ENCODE data around the gene EIF4G3. TPM values are rescaled to one million over a fixed set of nuclear protein-coding genes. Genes with fewer than 3 reads are reported as not detected.

The EIF4G3 gene
- total RNA-seq, 1 donor from 2014 or later, result 81.3 TPM

- ATAC-seq (ENCODE audit: low read depth) (no peak), DNase-seq (no peak)
- no peaks in the 10 kb centered on the region for H3K27me3 Mint-ChIP-seq
- H3K27ac Mint-ChIP-seq, result no peak overlapping the region
- intact Hi-C loops (cut with micrococcal nuclease), result no loop called here
- no peaks in the 10 kb centered on the region for H3K9me3 Mint-ChIP-seq
- H3K4me1 Mint-ChIP-seq, result peaks cover 10% of the 10 kb centered on the region
- ChIA-PET POLR2A (no interaction called here), CTCF (no interaction called here)
- peaks cover 38% of the 10 kb centered on the region for H3K36me3 Mint-ChIP-seq (ENCODE audit: low read depth)
- TF ChIP-seq CTCF (IDR thresholded peaks at IDR 0.05), result no peak
- no peak overlapping the region for H3K4me3 Mint-ChIP-seq
These were observed 179.0 kb downstream of the EIF4G3 start for GRCh38 chr1:20997602-20998224.

DNA sequence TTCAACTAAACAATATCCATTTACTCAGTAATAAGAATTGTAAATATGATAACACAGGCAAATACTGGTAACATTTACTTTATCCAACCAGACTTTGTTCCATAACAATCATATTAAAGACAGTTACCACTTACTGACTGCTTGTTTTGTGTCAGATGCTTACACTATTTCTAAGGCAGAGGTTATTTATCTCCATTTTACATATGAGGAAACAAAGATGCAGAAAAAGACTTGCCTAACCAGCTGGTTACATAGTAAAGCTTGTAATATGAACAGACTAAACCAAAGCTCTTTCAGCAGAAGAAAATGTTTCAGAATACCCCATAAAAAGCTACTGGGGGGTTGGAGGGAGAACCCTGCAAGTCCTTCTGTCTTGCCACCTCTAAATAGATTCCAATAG is 180.1 kb downstream of the EIF4G3 start:
- CTCF ChIA-PET, result no interaction called here

GRCh38 chr1:20993716-20994575 is 182.8 kb downstream of the EIF4G3 start:
- H3K27me3 Mint-ChIP-seq, result no peaks in the 10 kb centered on the region
- ChIA-PET CTCF (interaction anchor here (2.6 kb wide), 1 partner anchor 201 kb away, joined by 8 read pairs; no protein-coding TSS in a partner anchor), POLR2A (no interaction called here)
- TF ChIP-seq CTCF (IDR thresholded peaks at IDR 0.05), result no peak
- ATAC-seq (ENCODE audit: low read depth), result no peak
- H3K36me3 Mint-ChIP-seq (ENCODE audit: low read depth), result peaks cover 20% of the 10 kb centered on the region
- intact Hi-C loops (cut with micrococcal nuclease), result no loop called here
- no peak overlapping the region for H3K27ac Mint-ChIP-seq
- no peak overlapping the region for H3K4me3 Mint-ChIP-seq
- H3K9me3 Mint-ChIP-seq, result no peaks in the 10 kb centered on the region
- no peak for DNase-seq
- H3K4me1 Mint-ChIP-seq, result peaks cover 20% of the 10 kb centered on the region

More for the DNA sequence above, 180.1 kb downstream of the EIF4G3 start:
- no peak for DNase-seq
- no peak for TF ChIP-seq CTCF (IDR thresholded peaks at IDR 0.05)
- H3K27ac Mint-ChIP-seq, result no peak overlapping the region
- H3K36me3 Mint-ChIP-seq (ENCODE audit: low read depth), result peaks cover 27% of the 10 kb centered on the region
- H3K4me1 Mint-ChIP-seq, result peaks cover 20% of the 10 kb centered on the region
- no peak for ATAC-seq (ENCODE audit: low read depth)
- H3K27me3 Mint-ChIP-seq, result no peaks in the 10 kb centered on the region
- H3K4me3 Mint-ChIP-seq, result no peak overlapping the region
- intact Hi-C loops (cut with micrococcal nuclease), result no loop called here
- H3K9me3 Mint-ChIP-seq, result no peaks in the 10 kb centered on the region
- POLR2A ChIA-PET, result no interaction called here

DNA sequence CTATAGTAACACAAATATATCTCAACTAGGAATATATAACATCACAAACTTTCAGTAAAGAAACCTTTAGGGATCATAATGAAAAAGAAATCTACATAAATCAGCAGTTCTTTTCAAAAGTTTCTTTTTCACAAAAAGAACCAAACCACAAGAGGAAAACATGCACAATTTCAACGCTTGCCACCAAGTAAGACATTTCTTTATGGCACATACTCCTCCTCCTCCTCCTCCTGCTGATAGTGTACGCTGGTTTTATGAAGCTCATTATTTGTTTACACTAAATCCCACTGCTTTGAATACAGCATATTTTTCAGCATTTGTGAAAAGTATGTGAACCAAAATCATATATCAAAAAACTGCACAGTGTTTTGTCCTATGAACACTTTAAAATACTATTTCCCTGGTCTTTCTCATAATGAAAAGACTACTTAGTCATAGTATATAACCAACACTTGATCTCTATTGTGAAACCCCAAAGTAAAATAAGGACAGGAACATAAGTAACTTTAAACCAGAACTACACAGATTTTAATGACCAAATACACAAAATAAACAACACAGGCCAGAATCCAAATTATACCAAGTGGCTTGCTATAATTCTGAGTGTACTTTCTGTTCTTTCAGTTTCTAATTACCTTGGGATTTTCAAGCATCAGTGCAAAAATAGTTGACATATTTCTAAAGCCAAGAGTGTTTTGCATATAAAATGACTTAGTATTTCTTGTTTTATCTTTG is 184.2 kb downstream of the EIF4G3 start:
- H3K36me3 Mint-ChIP-seq (ENCODE audit: low read depth), result peaks cover 19% of the 10 kb centered on the region
- no peaks in the 10 kb centered on the region for H3K9me3 Mint-ChIP-seq
- peak overlapping the region; percentile 30 for H3K27ac Mint-ChIP-seq
- no peak for TF ChIP-seq CTCF (IDR thresholded peaks at IDR 0.05)
- ChIA-PET CTCF (interaction anchor here (0.6 to 2.6 kb wide), 3 partner anchors 26 to 221 kb away, joined by 3 to 8 read pairs (median 5); no protein-coding TSS in a partner anchor), POLR2A (no interaction called here)
- H3K27me3 Mint-ChIP-seq, result no peaks in the 10 kb centered on the region
- DNase-seq (no peak), ATAC-seq (ENCODE audit: low read depth) (no peak)
- intact Hi-C loops (cut with micrococcal nuclease), result no loop called here
- no peak overlapping the region for H3K4me3 Mint-ChIP-seq
- H3K4me1 Mint-ChIP-seq, result peaks cover 20% of the 10 kb centered on the region

DNA sequence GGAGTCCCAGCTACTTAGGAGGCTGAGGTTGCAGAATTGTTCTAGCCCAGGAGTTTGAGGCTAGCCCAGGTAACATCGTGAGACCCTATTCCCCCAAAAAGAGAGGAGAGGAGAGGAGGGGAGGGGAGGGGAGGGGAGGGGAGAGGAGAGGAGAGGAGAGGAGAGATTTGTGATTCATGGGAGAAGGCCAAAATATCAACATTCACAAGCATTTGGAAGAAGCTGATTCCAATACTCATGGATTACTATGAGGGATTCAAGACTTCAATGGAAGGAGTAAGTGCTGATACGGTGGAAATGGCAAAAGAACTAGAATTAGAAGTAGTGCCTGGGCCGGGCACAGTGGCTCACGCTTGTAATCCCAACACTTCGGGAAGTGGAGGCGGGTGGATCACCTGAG is 187.8 kb downstream of the EIF4G3 start:
- Mint-ChIP-seq H3K9me3 (no peaks in the 10 kb centered on the region), H3K4me1 (peaks cover 20% of the 10 kb centered on the region), H3K27ac (no peak overlapping the region), H3K4me3 (no peak overlapping the region), H3K36me3 (ENCODE audit: low read depth) (peaks cover 19% of the 10 kb centered on the region), H3K27me3 (no peaks in the 10 kb centered on the region)
- DNase-seq, result no peak
- no peak for TF ChIP-seq CTCF (IDR thresholded peaks at IDR 0.05)
- ChIA-PET POLR2A (no interaction called here), CTCF (interaction anchor here (0.8 kb wide), 1 partner anchor 206 kb away, joined by 7 read pairs; no protein-coding TSS in a partner anchor)
- intact Hi-C loops (cut with micrococcal nuclease), result no loop called here
- no peak for ATAC-seq (ENCODE audit: low read depth)
